ENCODE results near the gene MOGAT3. TPM values are rescaled to one million over a fixed set of nuclear protein-coding genes. Genes with fewer than 3 reads are reported as not detected.
"Not testable (repeated sequence)": the region's sequence is repeated elsewhere in the genome, so short reads cannot be mapped to it uniquely, and the experiment has no call there.

The MOGAT3 gene
- total and polyA plus RNA-seq, 2 of the 4 experiments (the other 2 are of a cell fraction) = not detected

- Histone ChIP-seq H4K20me1 (ENCODE audit: insufficient read depth, low read length) (no peaks in the 10 kb centered on the region), H3K4ac (ENCODE audit: low read depth, low read length) (no peak overlapping the region), H3K27me3 (ENCODE audit: control insufficient read depth, insufficient read depth, low read length) (peaks cover 25% of the 10 kb centered on the region), H2BK20ac (ENCODE audit: low read depth, low read length) (no peak overlapping the region), H3K4me1 (ENCODE audit: control insufficient read depth, insufficient read depth, low read length) (no peaks in the 10 kb centered on the region), H4K91ac (ENCODE audit: insufficient read depth, low read depth, low read length) (no peak overlapping the region), H3K9me3 (ENCODE audit: control insufficient read depth, insufficient read depth, low read length) (no peaks in the 10 kb centered on the region), H3K4me3 (ENCODE audit: insufficient read depth, low read depth, low read length) (no peak overlapping the region), H2BK15ac (ENCODE audit: low read depth, low read length) (no peak overlapping the region), H3K79me1 (ENCODE audit: low read depth in 1 of 2, low read length in 2 of 2) (no peaks in the 10 kb centered on the region), H2AFZ (replicated peaks; ENCODE audit: low read length, poor library complexity) (no peak overlapping the region), H3K23ac (ENCODE audit: low read depth, low read length) (no peak overlapping the region), H3K56ac (ENCODE audit: extremely low read depth, insufficient read depth, low read length) (no peak overlapping the region), H3K4me2 (ENCODE audit: low read depth, low read length) (no peak overlapping the region), H3K27ac (ENCODE audit: insufficient read depth, low read length) (no peak overlapping the region), H2AK5ac (ENCODE audit: low read depth, low read length) (no peak overlapping the region), H3K14ac (replicated peaks; ENCODE audit: low read depth, low read length) (no peak overlapping the region), H3K18ac (ENCODE audit: low read depth, low read length) (no peak overlapping the region), H4K8ac (ENCODE audit: low read depth in 2 of 2, low read length in 2 of 2) (no peak overlapping the region), H3K36me3 (ENCODE audit: control insufficient read depth, insufficient read depth, low read length) (peaks cover 34% of the 10 kb centered on the region), H2BK120ac (ENCODE audit: low read depth, low read length) (no peak overlapping the region), H2BK5ac (ENCODE audit: low read depth, low read length, poor library complexity, severe bottlenecking) (no peak overlapping the region), H3K9me1 (ENCODE audit: insufficient read depth, low read length) (no peaks in the 10 kb centered on the region), H2AK9ac (replicated peaks; ENCODE audit: low read depth, low read length, poor library complexity) (peak overlapping the region; percentile 78), H3K9ac (ENCODE audit: low read depth, low read length) (no peak overlapping the region), H4K5ac (ENCODE audit: low read depth, low read length) (no peak overlapping the region)
- ChIA-PET CTCF (no interaction called here), POLR2A (ENCODE audit: unreplicated experiment) (no interaction called here)
- dilution Hi-C loops (cut with HindIII; ENCODE audit: low sequenced_read_pairs, unreplicated experiment) (no loop called here), intact Hi-C loops (cut with micrococcal nuclease) (no loop called here), in situ Hi-C loops (cut with MboI; ENCODE audit: low sequenced_read_pairs) (no loop called here)
- TF ChIP-seq POLR2A (IDR thresholded peaks at IDR 0.05; ENCODE audit: low read depth, low read length) (no peak), CHD1 (IDR thresholded peaks at IDR 0.05; ENCODE audit: low read depth, low read length) (no peak), FOS (IDR thresholded peaks at IDR 0.05; ENCODE audit: low read depth, low read length) (no peak)
- WGBS, 2 experiments (ENCODE audit: extremely low coverage in 2 of 2, insufficient read length in 1 of 2) = 93% methylated on average over 21 of the region's 32 CpGs; no CpG with 5 or more reads in 1 of the 2 experiments
- DNase-seq (no peak), ATAC-seq (ENCODE audit: low read depth) (no peak)
- BruUV-seq (replicated peaks) = no TSS peak
Measured at GRCh38 chr7:101205901-101206664, 5.2 kb upstream of the MOGAT3 start.

- WGBS, 2 experiments (ENCODE audit: extremely low coverage in 2 of 2, insufficient read length in 1 of 2) = 64% methylated on average over 5 of the region's 22 CpGs; no CpG with 5 or more reads in 1 of the 2 experiments
- intact Hi-C loops (cut with micrococcal nuclease); DNase-seq: not testable (repeated sequence)
Measured at GRCh38 chr7:101203740-101204738, 3.2 kb upstream of the MOGAT3 start.

More at GRCh38 chr7:101203740-101204738, 3.2 kb upstream of the MOGAT3 start:
- H2BK5ac ChIP-seq (ENCODE audit: low read depth, low read length, poor library complexity, severe bottlenecking); H3K4me3 ChIP-seq (ENCODE audit: insufficient read depth, low read depth, low read length); H3K79me1 ChIP-seq (ENCODE audit: low read depth in 1 of 2, low read length in 2 of 2); H3K23ac ChIP-seq (ENCODE audit: low read depth, low read length); in situ Hi-C loops (cut with MboI; ENCODE audit: low sequenced_read_pairs); H2BK120ac ChIP-seq (ENCODE audit: low read depth, low read length); H3K4me1 ChIP-seq (ENCODE audit: control insufficient read depth, insufficient read depth, low read length); H3K18ac ChIP-seq (ENCODE audit: low read depth, low read length); H3K9me3 ChIP-seq (ENCODE audit: control insufficient read depth, insufficient read depth, low read length); H3K56ac ChIP-seq (ENCODE audit: extremely low read depth, insufficient read depth, low read length); H3K9ac ChIP-seq (ENCODE audit: low read depth, low read length); H3K14ac ChIP-seq (replicated peaks; ENCODE audit: low read depth, low read length); H3K4ac ChIP-seq (ENCODE audit: low read depth, low read length); H3K9me1 ChIP-seq (ENCODE audit: insufficient read depth, low read length); ATAC-seq (ENCODE audit: low read depth); H2BK20ac ChIP-seq (ENCODE audit: low read depth, low read length); H4K8ac ChIP-seq (ENCODE audit: low read depth in 2 of 2, low read length in 2 of 2); H4K91ac ChIP-seq (ENCODE audit: insufficient read depth, low read depth, low read length); H4K20me1 ChIP-seq (ENCODE audit: insufficient read depth, low read length); H2BK15ac ChIP-seq (ENCODE audit: low read depth, low read length); H2AK5ac ChIP-seq (ENCODE audit: low read depth, low read length); CTCF ChIA-PET; H2AFZ ChIP-seq (replicated peaks; ENCODE audit: low read length, poor library complexity); H3K4me2 ChIP-seq (ENCODE audit: low read depth, low read length); dilution Hi-C loops (cut with HindIII; ENCODE audit: low sequenced_read_pairs, unreplicated experiment); H4K5ac ChIP-seq (ENCODE audit: low read depth, low read length); H3K27ac ChIP-seq (ENCODE audit: insufficient read depth, low read length); H2AK9ac ChIP-seq (replicated peaks; ENCODE audit: low read depth, low read length, poor library complexity); BruUV-seq (replicated peaks): not testable (repeated sequence)
- H3K27me3 ChIP-seq (ENCODE audit: control insufficient read depth, insufficient read depth, low read length) = peaks cover 37% of the 10 kb centered on the region
- peaks cover 20% of the 10 kb centered on the region for H3K36me3 ChIP-seq (ENCODE audit: control insufficient read depth, insufficient read depth, low read length)
- POLR2A ChIA-PET (ENCODE audit: unreplicated experiment) = interaction anchor here (0.5 kb wide), 1 partner anchor 313 kb away, joined by 3 read pairs; no protein-coding TSS in a partner anchor

Data from IMR-90 (cell line).